Tracheal epithelial cell (primary cell): Measurements from ENCODE around the gene PRDM12. TPM values are rescaled to one million over a fixed set of nuclear protein-coding genes. Genes with fewer than 3 reads are reported as not detected.

ENCODE experiments used
- total RNA-seq: library from RNA; depleted of rRNA; stranded (reverse); fragments of >200 nt; gene quantifications from 2 replicates; pipeline ENCODE4 v1.2.1, GENCODE V29; 2014

Gene PRDM12
- 0.21 TPM in 1 of 2 replicates, not detected in the other for total RNA-seq

DNA sequence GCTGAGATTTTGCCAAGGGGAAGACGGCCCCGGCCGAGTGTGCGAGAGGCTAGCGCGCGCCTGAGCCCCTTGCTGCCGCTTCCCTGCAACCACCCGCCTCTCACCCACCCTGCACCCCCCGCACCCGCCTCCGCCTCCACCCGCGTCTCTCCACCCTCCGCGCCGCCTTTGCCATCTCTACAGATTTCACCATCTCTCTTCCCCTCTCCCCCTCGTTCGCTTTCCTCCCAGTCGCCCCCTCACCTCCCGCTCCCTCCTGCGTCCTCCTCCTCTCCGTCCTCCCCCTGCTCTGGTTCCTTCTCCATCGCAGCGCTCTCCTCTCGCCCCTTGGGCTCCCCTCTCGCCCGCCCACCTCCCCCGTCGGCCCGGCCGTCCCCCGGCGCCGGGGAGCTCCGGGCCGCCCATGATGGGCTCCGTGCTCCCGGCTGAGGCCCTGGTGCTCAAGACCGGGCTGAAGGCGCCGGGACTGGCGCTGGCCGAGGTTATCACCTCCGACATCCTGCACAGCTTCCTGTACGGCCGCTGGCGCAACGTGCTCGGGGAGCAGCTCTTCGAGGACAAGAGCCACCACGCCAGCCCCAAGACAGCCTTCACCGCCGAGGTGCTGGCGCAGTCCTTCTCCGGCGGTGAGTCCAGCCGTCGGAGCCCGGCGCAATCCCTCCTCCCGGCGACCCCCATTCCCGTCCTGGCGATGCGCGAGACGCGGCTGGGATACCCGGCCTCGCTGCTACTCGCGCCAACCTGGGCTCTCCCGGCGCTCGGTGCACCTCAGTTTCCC, at the start of gene PRDM12:
PRDM12 (plus strand) TSS at position 344 of the 778 bp plus-strand sequence; CDS start at position 404, 60 bp downstream.

GRCh38 chr9:130693426-130694191, 29.2 kb downstream of the PRDM12 start, which contains the start of gene EXOSC2:
Gene EXOSC2, plus strand, starts transcription at chr9:130693780. Its CDS starts 12 bp downstream, at chr9:130693792.

Other genes starting within 250 kb of the PRDM12 start
- 392 and 393 TPM in 2 replicates for gene ASS1, start 219.6 kb upstream of the PRDM12 start, total RNA-seq
- 29.0 and 30.6 TPM in 2 replicates for gene FUBP3, start 85.0 kb upstream of the PRDM12 start, total RNA-seq
- 29.4 and 35.2 TPM in 2 replicates for gene EXOSC2, start 29.2 kb downstream of the PRDM12 start, total RNA-seq
- 20.7 and 24.8 TPM in 2 replicates for gene ABL1, start 170.7 kb downstream of the PRDM12 start, total RNA-seq
- not detected in 2 replicates for gene QRFP, start 232.2 kb downstream of the PRDM12 start, total RNA-seq